OCI-LY3 (cell line): Measurements from ENCODE around the gene ADAMTS14.

Experiments
- EZH2phosphoT487 ChIP-seq: fragments of 200-600 bp; shearing (Covaris generic); IDR thresholded peaks from 2 replicates; pipeline ENCODE4 v1.6.1; 2018; ENCODE audit warnings: antibody characterized with exemption, mixed run types, low read depth
- TF ChIP-seq, protein P1 (sequence below): fragments of 200-600, 300-600 bp; sonication (generic); IDR thresholded peaks from 2 replicates; pipeline ENCODE4 v1.5.1; 2014; ENCODE audit warnings: antibody characterized with exemption, low read length, low read depth

DNA sequence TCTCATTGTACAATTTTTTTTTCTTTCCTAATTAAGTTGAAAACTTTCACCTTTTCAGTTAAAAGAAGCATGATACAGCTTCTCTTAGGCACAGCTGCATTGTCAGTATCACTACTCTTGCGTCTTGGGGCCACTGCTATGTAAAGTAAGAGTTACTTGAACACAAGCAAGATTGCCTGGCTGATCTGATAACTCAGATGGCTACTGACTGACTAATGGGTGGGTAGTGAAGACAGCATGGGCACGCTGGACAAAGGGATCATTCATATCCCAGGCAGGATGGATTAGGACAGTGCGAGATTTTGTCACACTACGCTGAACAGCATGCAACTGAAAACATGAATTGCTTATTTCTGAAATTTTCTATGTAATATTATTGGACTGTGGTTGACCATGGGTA, 11.6 kb upstream of the ADAMTS14 start:
- TF ChIP-seq, protein P1, sequence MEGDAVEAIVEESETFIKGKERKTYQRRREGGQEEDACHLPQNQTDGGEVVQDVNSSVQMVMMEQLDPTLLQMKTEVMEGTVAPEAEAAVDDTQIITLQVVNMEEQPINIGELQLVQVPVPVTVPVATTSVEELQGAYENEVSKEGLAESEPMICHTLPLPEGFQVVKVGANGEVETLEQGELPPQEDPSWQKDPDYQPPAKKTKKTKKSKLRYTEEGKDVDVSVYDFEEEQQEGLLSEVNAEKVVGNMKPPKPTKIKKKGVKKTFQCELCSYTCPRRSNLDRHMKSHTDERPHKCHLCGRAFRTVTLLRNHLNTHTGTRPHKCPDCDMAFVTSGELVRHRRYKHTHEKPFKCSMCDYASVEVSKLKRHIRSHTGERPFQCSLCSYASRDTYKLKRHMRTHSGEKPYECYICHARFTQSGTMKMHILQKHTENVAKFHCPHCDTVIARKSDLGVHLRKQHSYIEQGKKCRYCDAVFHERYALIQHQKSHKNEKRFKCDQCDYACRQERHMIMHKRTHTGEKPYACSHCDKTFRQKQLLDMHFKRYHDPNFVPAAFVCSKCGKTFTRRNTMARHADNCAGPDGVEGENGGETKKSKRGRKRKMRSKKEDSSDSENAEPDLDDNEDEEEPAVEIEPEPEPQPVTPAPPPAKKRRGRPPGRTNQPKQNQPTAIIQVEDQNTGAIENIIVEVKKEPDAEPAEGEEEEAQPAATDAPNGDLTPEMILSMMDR = no peak
- no peak for TF ChIP-seq EZH2phosphoT487
